ENCODE measurements around the gene PRPF40A. TPM values are rescaled to one million over a fixed set of nuclear protein-coding genes. Genes with fewer than 3 reads are reported as not detected.

Gene PRPF40A
- total and polyA plus RNA-seq, 9 of the 15 experiments (the other 6 are each of a cell fraction or from before 2014, with no cell fraction given) = 168 to 304 (median 264) TPM

DNA sequence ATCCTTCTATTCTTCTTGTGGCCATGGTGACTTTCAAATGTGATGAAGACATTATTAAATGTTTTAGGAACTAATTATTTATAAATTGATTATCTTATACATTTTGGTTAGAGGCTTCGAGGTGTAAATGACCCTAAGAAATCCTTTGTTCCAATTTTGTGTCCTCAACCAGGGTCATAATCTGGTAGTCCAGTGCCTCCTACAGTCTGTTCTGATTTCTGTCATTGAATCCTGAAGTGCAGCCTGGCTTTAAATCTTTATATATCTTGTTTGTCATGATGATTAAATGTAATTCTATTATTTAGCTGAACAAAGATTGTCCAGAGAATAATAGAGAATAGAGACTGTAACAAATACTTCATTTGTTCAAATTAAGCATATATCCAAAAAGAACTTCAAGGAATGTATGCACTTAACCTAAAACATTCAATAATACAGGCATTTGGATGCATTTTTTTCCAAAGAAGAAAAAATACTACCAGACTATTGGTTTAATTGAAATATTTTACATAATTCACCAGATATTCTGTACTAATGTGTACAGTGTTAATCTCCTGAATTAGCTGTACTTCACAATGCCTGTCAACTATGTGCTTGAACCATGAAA lies 89.8 kb downstream of the PRPF40A start:
- Histone ChIP-seq H3K4me2 (ENCODE audit: insufficient read depth, low read length) (no peak overlapping the region), H4K20me1 (replicated peaks; ENCODE audit: control insufficient read depth, insufficient read depth, low read length) (no peaks in the 10 kb centered on the region), H3K79me2 (ENCODE audit: control insufficient read depth, insufficient read depth, low read length) (no peaks in the 10 kb centered on the region), H3K9me1 (ENCODE audit: control insufficient read depth, insufficient read depth, low read length) (no peaks in the 10 kb centered on the region), H2AFZ (ENCODE audit: low read depth, low read length) (no peak overlapping the region), H3K27me3 (ENCODE audit: control insufficient read depth in 2 of 2, insufficient read depth in 2 of 2, low read length in 2 of 2) (peaks cover 9 to 11% of the 10 kb centered on the region in 2 experiments; a peak in 4 of 5 replicates), H3K4me1 (replicated peaks in 1 of 2; ENCODE audit: control insufficient read depth in 2 of 2, insufficient read depth in 2 of 2, low read length in 2 of 2) (no peaks in the 10 kb centered on the region; a peak in 1 of 5 replicates), H3K27ac (ENCODE audit: extremely low read depth, low read depth, low read length) (no peak overlapping the region), H3K9ac (ENCODE audit: insufficient read depth in 1 of 2, low read depth in 2 of 2, low read length in 2 of 2) (no peak overlapping the region), H3K4me3 (no peak overlapping the region), H3K9me3 (replicated peaks; ENCODE audit: control insufficient read depth, insufficient read depth, low read depth, low read length) (no peaks in the 10 kb centered on the region), H3K36me3 (ENCODE audit: control insufficient read depth, insufficient read depth, low read length) (no peaks in the 10 kb centered on the region)
- in situ Hi-C loops (cut with MboI) = loop anchor here (5.0 kb wide), 1 partner anchor 585 kb away; no protein-coding TSS in a partner anchor
- DNase-seq (ENCODE audit: extremely low read depth in 1 of 4, low spot score in 3 of 4) (peak in 3 of 4 experiments; percentile 30 to 38 (median 33)), ATAC-seq (peak; percentile 83), FAIRE-seq (no peak)
- WGBS (ENCODE audit: insufficient coverage, low coverage, missing lambda C conversion rate) = 0% methylated on average over 1 of the region's 1 CpG
- intact Hi-C loops (cut with micrococcal nuclease) = loop anchor here (1.0 to 5.0 kb wide), 2 partner anchors 65 to 437 kb away; no protein-coding TSS in a partner anchor
- TF ChIP-seq, protein P1, sequence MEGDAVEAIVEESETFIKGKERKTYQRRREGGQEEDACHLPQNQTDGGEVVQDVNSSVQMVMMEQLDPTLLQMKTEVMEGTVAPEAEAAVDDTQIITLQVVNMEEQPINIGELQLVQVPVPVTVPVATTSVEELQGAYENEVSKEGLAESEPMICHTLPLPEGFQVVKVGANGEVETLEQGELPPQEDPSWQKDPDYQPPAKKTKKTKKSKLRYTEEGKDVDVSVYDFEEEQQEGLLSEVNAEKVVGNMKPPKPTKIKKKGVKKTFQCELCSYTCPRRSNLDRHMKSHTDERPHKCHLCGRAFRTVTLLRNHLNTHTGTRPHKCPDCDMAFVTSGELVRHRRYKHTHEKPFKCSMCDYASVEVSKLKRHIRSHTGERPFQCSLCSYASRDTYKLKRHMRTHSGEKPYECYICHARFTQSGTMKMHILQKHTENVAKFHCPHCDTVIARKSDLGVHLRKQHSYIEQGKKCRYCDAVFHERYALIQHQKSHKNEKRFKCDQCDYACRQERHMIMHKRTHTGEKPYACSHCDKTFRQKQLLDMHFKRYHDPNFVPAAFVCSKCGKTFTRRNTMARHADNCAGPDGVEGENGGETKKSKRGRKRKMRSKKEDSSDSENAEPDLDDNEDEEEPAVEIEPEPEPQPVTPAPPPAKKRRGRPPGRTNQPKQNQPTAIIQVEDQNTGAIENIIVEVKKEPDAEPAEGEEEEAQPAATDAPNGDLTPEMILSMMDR (IDR thresholded peaks at IDR 0.05 in 2 of 3, conservative IDR thresholded peaks at IDR 0.05 in 1 of 3; ENCODE audit: insufficient read depth in 2 of 3, low read depth in 1 of 3, low read length in 3 of 3) = peak; percentile 43 to 73 (median 57); a peak in 4 of 6 replicates
- TF ChIP-seq, protein P2, sequence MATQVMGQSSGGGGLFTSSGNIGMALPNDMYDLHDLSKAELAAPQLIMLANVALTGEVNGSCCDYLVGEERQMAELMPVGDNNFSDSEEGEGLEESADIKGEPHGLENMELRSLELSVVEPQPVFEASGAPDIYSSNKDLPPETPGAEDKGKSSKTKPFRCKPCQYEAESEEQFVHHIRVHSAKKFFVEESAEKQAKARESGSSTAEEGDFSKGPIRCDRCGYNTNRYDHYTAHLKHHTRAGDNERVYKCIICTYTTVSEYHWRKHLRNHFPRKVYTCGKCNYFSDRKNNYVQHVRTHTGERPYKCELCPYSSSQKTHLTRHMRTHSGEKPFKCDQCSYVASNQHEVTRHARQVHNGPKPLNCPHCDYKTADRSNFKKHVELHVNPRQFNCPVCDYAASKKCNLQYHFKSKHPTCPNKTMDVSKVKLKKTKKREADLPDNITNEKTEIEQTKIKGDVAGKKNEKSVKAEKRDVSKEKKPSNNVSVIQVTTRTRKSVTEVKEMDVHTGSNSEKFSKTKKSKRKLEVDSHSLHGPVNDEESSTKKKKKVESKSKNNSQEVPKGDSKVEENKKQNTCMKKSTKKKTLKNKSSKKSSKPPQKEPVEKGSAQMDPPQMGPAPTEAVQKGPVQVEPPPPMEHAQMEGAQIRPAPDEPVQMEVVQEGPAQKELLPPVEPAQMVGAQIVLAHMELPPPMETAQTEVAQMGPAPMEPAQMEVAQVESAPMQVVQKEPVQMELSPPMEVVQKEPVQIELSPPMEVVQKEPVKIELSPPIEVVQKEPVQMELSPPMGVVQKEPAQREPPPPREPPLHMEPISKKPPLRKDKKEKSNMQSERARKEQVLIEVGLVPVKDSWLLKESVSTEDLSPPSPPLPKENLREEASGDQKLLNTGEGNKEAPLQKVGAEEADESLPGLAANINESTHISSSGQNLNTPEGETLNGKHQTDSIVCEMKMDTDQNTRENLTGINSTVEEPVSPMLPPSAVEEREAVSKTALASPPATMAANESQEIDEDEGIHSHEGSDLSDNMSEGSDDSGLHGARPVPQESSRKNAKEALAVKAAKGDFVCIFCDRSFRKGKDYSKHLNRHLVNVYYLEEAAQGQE (IDR thresholded peaks at IDR 0.05; ENCODE audit: borderline replicate concordance) = peak; percentile 70
- TF ChIP-seq, protein P2 (CRISPR knock-in tag; IDR thresholded peaks at IDR 0.05; ENCODE audit: low read depth) = no peak
- TF ChIP-seq CC2D1A (IDR thresholded peaks at IDR 0.05) (no peak), MEIS2 (IDR thresholded peaks at IDR 0.05; ENCODE audit: partially characterized antibody) (no peak), RAD21 (CRISPR knock-in tag; conservative IDR thresholded peaks at IDR 0.05 in 1 of 2, IDR thresholded peaks at IDR 0.05 in 1 of 2) (peak; percentile 86 to 91), SMC3 (conservative IDR thresholded peaks at IDR 0.05; ENCODE audit: insufficient read depth, low read depth, low read length) (0 out of 2 replicates have a peak, but pooled peaks have one; percentile 24)
- TF ChIP-seq, protein P3, sequence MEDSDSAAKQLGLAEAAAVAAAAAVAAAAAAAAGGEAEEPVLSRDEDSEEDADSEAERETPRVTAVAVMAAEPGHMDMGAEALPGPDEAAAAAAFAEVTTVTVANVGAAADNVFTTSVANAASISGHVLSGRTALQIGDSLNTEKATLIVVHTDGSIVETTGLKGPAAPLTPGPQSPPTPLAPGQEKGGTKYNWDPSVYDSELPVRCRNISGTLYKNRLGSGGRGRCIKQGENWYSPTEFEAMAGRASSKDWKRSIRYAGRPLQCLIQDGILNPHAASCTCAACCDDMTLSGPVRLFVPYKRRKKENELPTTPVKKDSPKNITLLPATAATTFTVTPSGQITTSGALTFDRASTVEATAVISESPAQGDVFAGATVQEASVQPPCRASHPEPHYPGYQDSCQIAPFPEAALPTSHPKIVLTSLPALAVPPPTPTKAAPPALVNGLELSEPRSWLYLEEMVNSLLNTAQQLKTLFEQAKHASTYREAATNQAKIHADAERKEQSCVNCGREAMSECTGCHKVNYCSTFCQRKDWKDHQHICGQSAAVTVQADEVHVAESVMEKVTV (CRISPR knock-in tag; IDR thresholded peaks at IDR 0.05) = peak; percentile 75
- CTCF ChIA-PET (ENCODE audit: low intra/inter-chr PET ratio) = interaction anchor here (0.9 to 3.1 kb wide), 3 partner anchors 70 to 591 kb away, joined by 4 to 25 read pairs (median 9); no protein-coding TSS in a partner anchor
- POLR2A ChIA-PET = no interaction called here
- BruUV-seq (replicated peaks) = no TSS peak
